Calu3 (cell line): Measurements from ENCODE around the gene GRID2. TPM values are rescaled to one million over a fixed set of nuclear protein-coding genes. Genes with fewer than 3 reads are reported as not detected.

Source experiments
- BruUV-seq: library from RNA; stranded (reverse); fragments of 400-500 nt; replicated peaks from 2 replicates; lab custom pipeline; 2021; lab: Mats Ljungman, UMichigan
- CTCF ChIA-PET: fragments of 300-600 bp; sonication (Branson Sonifier 250); formaldehyde crosslinking; loops from one replicate; lab custom pipeline; 2022; ENCODE audit warnings: antibody characterized with exemption; lab: Charles Lee
- DNase-seq: peaks from one replicate; pipeline ENCODE4 v3.0.0; 2022
- H3K27ac Mint-ChIP-seq: one replicate; pipeline ENCODE4 v1.8.0; 2022; ENCODE audit warnings: mixed read lengths; ENCODE audit not compliant: unreplicated experiment
- H3K27me3 Mint-ChIP-seq: one replicate; pipeline ENCODE4 v1.8.0; 2022; ENCODE audit warnings: mixed read lengths; ENCODE audit not compliant: unreplicated experiment
- H3K36me3 Mint-ChIP-seq: one replicate; pipeline ENCODE4 v1.8.0; 2022; ENCODE audit warnings: mild to moderate bottlenecking, moderate library complexity, mixed read lengths; ENCODE audit not compliant: insufficient read depth, unreplicated experiment
- H3K4me1 Mint-ChIP-seq: one replicate; pipeline ENCODE4 v1.8.0; 2022; ENCODE audit warnings: mild to moderate bottlenecking, low read depth, mixed read lengths; ENCODE audit not compliant: unreplicated experiment
- H3K4me3 Mint-ChIP-seq: one replicate; pipeline ENCODE4 v1.8.0; 2022; ENCODE audit warnings: mild to moderate bottlenecking, low read depth, moderate library complexity, mixed read lengths; ENCODE audit not compliant: unreplicated experiment
- H3K9me3 Mint-ChIP-seq: one replicate; pipeline ENCODE4 v1.8.0; 2022; ENCODE audit warnings: low read depth, mixed read lengths; ENCODE audit not compliant: unreplicated experiment
- intact Hi-C: fragments of 100-400 bp; cut with micrococcal nuclease; formaldehyde crosslinking; loops from one replicate; pipeline ENCODE4 v1.10.0; 2022; ENCODE audit not compliant: unreplicated experiment
- total RNA-seq: library from RNA; stranded (reverse); gene quantifications from 2 replicates; pipeline ENCODE4 v1.2.3, GENCODE V29; 2022
- TF ChIP-seq, protein P1 (sequence below): fragments of 200-600 bp; IDR thresholded peaks from one replicate; pipeline ENCODE4 v1.8.0; 2022; ENCODE audit warnings: antibody characterized with exemption; ENCODE audit not compliant: unreplicated experiment

GRID2 gene
- total RNA-seq, 1 experiment from 2014 or later = not detected

DNA sequence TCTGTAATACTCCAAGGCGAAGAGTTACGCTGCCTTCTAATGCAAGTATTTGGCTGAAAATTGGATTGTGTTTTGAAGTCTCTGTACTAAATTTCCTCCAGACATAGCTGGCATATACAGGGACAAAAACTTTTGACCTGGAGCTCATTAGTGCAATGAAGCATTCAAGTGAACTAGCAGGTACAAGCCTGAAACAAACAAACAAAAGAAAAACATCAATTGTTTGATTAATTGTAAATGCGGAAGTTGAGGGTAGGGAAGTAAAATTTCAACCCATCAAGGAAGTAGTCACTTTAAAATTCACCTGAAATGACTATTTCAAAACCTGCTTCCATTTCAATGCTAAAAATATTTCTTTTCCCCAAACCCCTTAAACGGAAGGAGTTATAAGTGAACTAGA lies 1008.5 kb downstream of the GRID2 start:
- TF ChIP-seq, protein P1, sequence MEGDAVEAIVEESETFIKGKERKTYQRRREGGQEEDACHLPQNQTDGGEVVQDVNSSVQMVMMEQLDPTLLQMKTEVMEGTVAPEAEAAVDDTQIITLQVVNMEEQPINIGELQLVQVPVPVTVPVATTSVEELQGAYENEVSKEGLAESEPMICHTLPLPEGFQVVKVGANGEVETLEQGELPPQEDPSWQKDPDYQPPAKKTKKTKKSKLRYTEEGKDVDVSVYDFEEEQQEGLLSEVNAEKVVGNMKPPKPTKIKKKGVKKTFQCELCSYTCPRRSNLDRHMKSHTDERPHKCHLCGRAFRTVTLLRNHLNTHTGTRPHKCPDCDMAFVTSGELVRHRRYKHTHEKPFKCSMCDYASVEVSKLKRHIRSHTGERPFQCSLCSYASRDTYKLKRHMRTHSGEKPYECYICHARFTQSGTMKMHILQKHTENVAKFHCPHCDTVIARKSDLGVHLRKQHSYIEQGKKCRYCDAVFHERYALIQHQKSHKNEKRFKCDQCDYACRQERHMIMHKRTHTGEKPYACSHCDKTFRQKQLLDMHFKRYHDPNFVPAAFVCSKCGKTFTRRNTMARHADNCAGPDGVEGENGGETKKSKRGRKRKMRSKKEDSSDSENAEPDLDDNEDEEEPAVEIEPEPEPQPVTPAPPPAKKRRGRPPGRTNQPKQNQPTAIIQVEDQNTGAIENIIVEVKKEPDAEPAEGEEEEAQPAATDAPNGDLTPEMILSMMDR = no peak
- Mint-ChIP-seq H3K27ac (no peak overlapping the region), H3K4me1 (peaks cover 9% of the 10 kb centered on the region), H3K27me3 (no peaks in the 10 kb centered on the region), H3K4me3 (no peak overlapping the region), H3K9me3 (no peaks in the 10 kb centered on the region), H3K36me3 (no peaks in the 10 kb centered on the region)
- BruUV-seq = no TSS peak
- intact Hi-C loops = no loop called here
- no peak for DNase-seq
- CTCF ChIA-PET = no interaction called here

DNA sequence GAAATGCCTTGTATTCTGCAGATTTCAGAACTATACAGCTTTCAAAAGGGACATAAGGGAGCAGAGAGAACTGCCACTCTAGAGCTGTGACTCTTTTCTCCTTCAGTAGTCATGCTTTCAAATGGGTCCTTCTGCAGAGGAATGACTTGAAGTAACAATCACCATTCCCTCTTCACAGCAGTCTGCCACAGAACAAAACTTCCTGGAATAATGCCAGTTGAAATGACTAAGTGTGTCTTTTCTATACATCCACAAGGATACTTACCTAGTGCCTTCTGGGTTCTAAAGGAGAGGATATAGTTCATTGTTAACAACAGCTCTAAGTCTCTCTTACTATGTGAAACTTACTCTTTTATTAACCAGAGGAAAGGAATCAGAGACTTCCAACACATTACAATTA lies 1009.4 kb downstream of the GRID2 start:
- Mint-ChIP-seq H3K27me3 (no peaks in the 10 kb centered on the region), H3K4me1 (peaks cover 9% of the 10 kb centered on the region), H3K4me3 (no peak overlapping the region), H3K27ac (no peak overlapping the region), H3K36me3 (no peaks in the 10 kb centered on the region), H3K9me3 (no peaks in the 10 kb centered on the region)
- no peak for DNase-seq
- intact Hi-C loops = no loop called here
- CTCF ChIA-PET = no interaction called here
- BruUV-seq = no TSS peak
- TF ChIP-seq, protein P1 = no peak

DNA sequence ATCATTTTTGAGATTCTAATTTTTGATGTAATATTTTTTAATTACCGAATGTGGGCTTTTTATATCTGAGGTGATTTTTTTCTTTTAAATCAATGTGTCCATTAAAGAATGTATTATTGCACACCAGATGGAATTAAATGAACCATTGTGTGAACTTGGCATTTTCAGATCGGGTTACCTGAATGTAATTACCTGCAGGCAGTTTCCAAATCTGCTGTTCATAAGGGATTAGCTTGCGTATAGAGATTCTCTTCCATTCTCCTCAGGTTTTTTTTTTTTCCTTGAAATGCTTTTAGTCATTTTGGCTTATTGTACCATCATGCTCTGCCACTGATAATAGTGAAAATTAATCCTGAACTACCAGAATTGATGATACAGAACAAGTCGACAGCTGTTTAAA lies 1013.3 kb downstream of the GRID2 start:
- CTCF ChIA-PET = no interaction called here

DNA sequence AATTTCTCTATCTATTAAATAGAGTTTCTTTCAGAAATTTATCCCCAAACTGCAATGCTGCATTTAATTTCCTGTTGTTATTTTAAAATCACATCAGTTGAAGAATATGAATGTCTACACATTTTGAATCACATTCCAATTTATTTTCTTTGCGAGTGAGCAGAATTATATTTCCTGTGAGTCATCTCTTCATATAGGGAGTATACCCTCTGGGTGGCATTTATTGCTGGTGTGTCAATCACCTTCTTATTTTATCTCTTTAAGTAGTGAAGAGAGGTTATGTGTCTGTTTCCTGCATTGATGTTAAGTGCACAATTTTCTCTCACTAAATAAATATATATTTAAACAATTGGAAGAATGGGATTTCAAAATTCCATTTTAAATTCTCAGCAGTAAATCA lies 1013.8 kb downstream of the GRID2 start:
- no peak for DNase-seq
- H3K27me3 Mint-ChIP-seq = no peaks in the 10 kb centered on the region
- peaks cover 9% of the 10 kb centered on the region for H3K4me1 Mint-ChIP-seq
- CTCF ChIA-PET = no interaction called here
- H3K36me3 Mint-ChIP-seq = no peaks in the 10 kb centered on the region
- H3K27ac Mint-ChIP-seq = no peak overlapping the region
- intact Hi-C loops = no loop called here
- BruUV-seq = no TSS peak
- no peak overlapping the region for H3K4me3 Mint-ChIP-seq
- TF ChIP-seq, protein P1 = no peak
- no peaks in the 10 kb centered on the region for H3K9me3 Mint-ChIP-seq

More for the DNA sequence above, 1013.3 kb downstream of the GRID2 start:
- no peaks in the 10 kb centered on the region for H3K9me3 Mint-ChIP-seq
- DNase-seq = no peak
- H3K4me1 Mint-ChIP-seq = peaks cover 9% of the 10 kb centered on the region
- no peak overlapping the region for H3K27ac Mint-ChIP-seq
- BruUV-seq = no TSS peak
- H3K36me3 Mint-ChIP-seq = no peaks in the 10 kb centered on the region
- TF ChIP-seq, protein P1 = no peak
- no peak overlapping the region for H3K4me3 Mint-ChIP-seq
- H3K27me3 Mint-ChIP-seq = no peaks in the 10 kb centered on the region
- intact Hi-C loops = no loop called here

DNA sequence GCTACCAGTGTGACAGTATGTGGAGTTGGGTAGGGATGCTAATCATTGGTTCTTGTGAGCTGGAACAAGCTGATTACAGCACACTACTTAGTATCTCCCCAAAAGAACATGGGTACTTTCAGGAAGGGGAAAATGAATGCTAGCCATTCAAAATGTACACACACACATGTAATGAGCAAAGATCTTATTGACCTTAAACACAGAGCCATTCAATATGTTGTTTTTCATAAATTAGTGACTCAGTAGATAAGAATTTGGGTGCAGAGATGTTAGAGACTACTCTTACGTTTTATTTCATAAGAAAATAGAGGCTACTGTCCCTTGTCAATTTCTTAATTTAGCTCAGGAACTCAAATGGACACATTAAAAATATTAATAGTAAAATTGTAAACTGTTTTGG lies 1015.3 kb downstream of the GRID2 start:
- intact Hi-C loops = no loop called here

More for the DNA sequence above, 1015.3 kb downstream of the GRID2 start:
- TF ChIP-seq, protein P1 = no peak
- no peaks in the 10 kb centered on the region for H3K27me3 Mint-ChIP-seq
- CTCF ChIA-PET = no interaction called here
- no peak overlapping the region for H3K4me3 Mint-ChIP-seq
- peaks cover 9% of the 10 kb centered on the region for H3K4me1 Mint-ChIP-seq
- no peaks in the 10 kb centered on the region for H3K9me3 Mint-ChIP-seq
- no peak for DNase-seq
- H3K27ac Mint-ChIP-seq = no peak overlapping the region
- no TSS peak for BruUV-seq
- no peaks in the 10 kb centered on the region for H3K36me3 Mint-ChIP-seq
